ENCODE data around the gene RETREG3.

GRCh38 chr17:42607769-42608168, 1.4 kb downstream of the RETREG3 start:
- TF ChIP-seq CTCF (IDR thresholded peaks at IDR 0.05): no peak
- TF ChIP-seq POLR2A (IDR thresholded peaks at IDR 0.05): no peak
